ENCODE measurements around the gene LPIN3.

LPIN3 gene

DNA sequence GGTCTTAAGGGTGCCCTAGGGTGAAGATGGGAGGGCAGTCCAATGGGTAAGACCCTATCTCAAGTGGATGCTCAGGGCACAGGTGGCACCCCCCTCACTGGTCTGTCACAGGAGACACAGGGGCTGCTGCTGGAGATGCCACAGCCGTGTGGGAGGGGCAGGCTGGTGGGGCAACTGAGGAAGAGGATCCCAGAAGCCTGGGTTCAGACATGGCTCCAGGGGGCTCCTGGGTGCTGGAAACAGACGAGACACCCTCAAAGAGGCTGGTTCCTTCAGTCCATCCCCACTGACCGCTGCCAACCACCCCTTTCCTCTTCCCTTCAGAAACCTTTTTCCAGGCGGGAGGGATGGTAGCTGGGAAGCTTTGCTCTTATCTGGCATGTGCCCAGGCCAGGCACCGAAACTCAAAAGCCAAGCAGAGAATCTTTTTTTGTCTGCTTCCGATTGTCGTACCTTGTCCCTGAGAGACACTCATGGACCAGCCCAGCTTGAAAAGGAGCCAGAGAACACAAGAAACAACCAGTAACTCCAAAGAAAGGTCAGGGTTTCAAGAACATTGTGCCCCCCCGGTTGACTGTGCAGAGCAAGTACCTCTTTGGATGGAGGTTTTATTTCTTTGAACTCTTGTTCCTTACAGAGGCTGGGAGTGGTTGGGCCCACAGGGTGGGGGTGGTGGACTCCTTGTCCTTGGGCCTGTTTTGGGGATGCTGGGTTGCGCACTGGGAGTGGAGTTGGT lies 54.5 kb downstream of the LPIN3 start:
- DNase-seq, result no peak

DNA sequence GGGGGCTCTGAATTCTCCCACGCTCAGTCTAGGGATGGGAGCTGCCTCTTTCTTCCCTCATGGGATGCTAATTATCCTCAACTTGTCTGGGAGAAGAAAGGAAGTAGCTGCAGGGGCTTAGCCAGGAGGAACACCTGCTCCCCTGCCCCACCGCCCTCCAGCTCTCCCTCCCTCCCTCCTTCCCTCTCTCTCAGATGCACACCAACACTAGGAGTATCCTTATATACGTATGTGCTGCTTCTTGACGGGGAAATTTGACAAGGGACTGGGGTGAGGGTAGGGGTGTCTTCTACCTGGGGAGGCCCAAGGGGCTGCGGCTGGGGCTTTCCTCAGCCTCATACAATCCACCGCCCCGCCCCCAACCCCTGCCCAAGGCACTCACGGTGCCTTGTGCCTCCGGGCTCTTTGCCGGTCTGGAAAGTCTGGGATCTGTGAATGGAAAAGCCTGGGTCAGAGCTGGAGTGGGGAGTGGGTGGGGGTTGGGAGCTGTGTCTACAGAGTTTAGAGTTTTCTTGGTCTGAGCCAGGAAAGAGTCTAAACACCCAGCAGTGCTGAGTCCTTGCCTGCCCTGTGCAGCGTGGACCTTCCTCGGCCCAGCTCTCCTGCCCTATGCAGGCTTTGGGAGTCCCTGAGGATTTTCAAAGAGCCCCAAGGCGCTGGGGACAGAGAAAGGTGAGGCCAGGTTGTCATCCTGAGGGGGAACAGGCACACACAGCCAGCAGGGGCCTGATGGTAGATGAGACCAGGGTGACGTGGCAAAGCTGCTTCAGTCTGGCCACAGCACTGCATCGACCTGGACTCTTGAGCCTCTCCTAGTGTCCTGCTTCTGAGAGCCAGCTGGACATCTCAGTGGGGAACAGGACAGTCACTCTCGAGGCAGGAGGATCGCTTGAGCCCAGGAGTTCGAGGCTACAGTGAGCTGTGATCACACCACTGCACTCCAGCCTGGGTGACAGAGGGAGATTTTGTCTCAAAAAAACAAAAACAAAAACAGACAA lies 55.3 kb downstream of the LPIN3 start:
- no peak for DNase-seq

DNA sequence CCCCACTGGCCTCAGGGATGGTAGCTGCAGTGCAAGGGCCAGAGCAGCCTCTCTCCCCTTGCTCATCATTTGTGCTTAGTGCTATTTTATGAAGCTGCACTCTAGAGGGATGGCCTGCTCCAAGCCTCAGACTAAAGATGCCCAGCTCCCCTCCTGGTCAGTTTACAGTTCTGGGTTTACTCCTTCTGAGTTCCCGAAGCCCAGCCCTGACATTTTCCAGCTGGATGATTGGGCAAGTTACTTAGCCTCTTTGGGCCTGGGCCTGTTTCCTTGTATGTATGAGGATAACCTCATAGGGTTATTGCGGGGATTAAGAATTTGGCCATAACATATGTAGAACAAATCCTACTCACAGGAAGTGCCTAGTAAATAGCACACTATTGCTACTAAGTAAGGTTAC lies 57.8 kb downstream of the LPIN3 start:
- DNase-seq, result no peak

DNA sequence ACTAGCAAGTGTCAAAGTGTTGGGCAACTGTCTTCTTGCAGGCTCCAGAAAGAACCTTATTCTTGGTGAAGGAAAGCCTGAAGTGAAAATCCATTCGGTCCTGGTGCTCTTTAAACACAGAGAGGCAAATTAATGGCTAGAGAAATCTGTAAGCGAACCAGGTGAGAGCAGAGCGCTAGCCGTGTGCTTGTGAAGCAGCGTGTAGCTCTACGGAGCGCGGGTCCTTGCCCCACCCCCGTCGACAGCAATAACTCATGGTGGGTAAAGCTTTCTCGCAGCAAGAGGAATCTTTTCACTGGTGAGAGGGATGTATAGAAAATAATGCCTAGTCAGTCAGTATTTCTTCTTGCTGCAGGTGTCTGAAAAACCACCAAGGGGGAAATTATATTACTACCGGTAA lies 63.0 kb downstream of the LPIN3 start:
- DNase-seq, result no peak

DNA sequence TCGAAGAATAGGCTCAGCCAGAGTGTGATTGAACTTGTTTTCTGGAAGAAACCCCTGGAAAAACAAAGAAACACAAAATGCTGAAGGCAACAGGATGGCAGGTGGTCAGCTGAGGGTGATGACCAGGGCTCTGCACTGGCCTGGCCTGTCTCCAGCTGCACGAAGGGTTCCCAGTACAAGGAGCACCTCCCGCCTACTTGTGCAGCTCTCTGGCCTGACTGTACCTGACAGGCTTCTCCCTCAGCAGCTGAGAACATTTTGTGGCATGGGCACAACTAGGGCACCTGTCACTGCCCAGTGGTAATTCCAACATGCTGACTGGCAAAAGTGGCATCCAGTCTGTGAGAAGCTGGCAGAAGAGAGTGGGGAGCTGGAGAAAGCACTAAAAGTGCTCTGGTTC lies 64.8 kb downstream of the LPIN3 start:
- DNase-seq, result no peak

DNA sequence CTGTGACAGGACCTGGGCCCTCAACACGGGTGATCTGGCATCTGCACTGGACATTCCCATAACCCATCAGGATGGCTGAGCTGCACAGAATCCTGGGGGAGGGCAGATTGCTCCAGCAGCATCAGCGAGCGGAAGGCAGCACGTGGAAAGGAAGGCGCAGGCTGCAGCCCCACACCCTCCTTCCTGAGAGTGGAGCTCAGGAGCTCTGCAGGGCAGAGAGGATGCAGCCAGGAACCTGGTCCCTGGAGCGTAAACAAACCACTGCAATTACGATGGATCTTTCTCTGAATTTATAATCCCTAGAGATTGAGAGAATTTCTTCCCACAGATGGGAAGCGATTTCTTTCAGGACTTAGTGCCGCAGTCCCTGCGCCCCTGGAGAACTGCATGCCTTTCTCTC lies 65.7 kb downstream of the LPIN3 start:
- no peak for DNase-seq

DNA sequence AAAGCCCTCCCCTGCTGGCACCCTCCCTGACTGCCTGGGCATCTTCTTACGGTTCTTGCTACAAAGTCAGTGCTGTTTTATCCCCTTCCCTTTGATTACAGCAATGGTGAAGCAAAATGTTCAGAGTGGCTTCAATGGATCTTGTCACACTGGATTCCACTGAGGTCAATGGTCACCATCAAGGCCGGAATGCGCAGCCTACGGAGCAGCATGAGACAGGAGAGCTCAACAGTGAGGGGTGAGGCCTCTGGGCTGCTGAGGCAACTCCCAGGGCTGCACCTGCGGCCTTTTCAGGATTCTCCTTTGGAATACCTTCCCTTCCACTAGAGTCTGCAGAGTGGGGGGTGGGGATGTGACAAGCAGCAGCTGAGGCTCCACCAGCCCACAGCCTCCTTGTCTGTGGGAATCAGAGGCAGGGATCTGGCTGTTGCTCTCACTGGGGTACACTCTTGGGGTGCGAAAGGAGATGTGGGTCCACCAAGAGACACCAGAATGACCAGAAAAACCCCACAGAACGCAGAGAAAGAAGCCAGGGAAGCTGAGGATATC lies 66.3 kb downstream of the LPIN3 start:
- DNase-seq, result no peak

DNA sequence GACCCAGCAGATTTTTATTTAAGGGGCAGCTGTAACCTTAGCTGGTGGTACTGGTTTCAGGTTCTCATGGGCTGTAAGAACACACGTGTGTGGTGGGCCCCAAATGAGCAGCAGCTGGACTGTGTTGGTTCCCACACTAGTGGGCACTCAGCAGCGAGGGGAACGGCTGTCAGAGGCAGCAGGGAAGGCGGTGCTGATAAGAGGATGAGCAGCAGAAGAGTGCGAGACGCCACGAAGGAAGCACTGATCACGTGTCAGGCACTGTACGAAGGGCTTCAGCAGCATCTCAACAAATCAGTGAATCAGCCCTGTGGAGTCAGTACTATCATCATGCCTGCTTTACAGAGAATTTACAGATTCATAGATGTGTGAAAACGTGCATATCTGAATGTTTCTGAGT lies 67.0 kb downstream of the LPIN3 start:
- no peak for DNase-seq

DNA sequence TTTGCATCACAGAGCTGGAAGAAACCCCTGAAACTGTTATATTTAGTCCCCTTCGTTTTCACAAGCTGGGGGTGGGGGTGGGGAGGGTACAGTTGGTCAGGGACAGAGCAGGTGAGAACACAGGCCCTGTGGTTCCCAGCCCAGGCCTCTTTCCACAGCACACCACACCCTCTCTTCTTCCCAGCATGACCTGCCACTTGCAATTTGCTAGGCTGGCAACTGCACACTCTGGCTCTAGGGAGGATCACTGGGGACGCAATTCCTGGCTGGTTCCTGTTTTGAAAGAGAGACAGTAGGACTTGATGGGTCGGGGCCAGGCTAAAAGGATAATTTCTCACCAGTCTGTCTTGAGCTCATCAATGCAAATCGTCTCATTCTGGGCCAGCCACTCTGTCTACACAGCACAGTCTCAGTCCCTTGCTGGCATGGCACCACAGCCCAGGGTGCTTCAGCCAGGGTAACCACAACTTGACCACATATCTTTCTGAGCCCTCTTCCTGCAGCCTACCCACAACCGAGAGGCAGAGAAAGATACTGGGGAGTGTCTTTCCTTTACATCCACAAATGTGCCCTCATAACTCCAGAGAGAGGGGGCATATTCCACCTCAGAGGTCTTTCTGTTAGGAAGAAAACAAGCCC lies 67.7 kb downstream of the LPIN3 start:
- no peak for DNase-seq

DNA sequence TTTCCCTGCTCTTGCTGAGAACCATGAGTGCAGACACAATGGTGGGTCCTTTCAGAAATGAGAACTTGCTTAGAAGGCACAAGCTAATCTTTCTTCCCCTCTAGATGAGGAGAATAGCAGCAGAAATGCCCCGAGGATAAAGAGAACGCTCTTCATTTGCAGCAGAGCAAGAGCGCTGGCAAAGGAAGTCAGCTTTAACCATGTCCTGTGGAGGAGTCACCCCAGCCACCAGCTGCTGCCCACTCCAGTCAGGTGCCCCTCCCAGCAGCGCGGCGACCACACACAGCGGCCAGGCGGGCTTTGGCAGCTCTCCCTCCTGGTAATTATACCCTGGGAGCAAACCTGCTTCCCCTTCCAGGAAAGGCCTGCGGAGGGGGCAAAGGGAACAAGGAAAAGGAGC lies 68.4 kb downstream of the LPIN3 start:
- DNase-seq, result no peak
